HepG2 (cell line): ENCODE measurements around the gene PCDHGA9. TPM values are rescaled to one million over a fixed set of nuclear protein-coding genes. Genes with fewer than 3 reads are reported as not detected.

ENCODE experiments used
- ATAC-seq: fragments of 200-7000 bp; cut with Tn5 transposase; 3 replicates; pipeline ENCODE4 v1.9.1; 2020; ENCODE audit warnings: mild to moderate bottlenecking, moderate library complexity
- BruUV-seq: library from RNA; stranded (reverse); fragments of 400-500 nt; replicated peaks from 2 replicates; lab custom pipeline; 2021; lab: Mats Ljungman, UMichigan
- CTCF ChIA-PET: fragments of 300-600 bp; formaldehyde crosslinking; extraction: SDS; loops from one replicate; lab custom pipeline; 2021; ENCODE audit warnings: low total read pairs, inconsistent platforms, low intra/inter-chr PET ratio; lab: Yijun Ruan, JAX
- POLR2A ChIA-PET: fragments of 350-600 bp; sonication (Branson Sonifier 250); formaldehyde crosslinking; loops from one replicate; lab custom pipeline; 2020; ENCODE audit warnings: antibody characterized with exemption, inconsistent platforms; lab: Yijun Ruan, JAX
- DNase-seq: peaks from one replicate; pipeline ENCODE4 v3.0.0-alpha.2; 2015; ENCODE audit warnings: low spot score
- FAIRE-seq: peaks from 3 replicates; lab custom pipeline; 2011; peaks lifted over from hg19 to GRCh38; lab: Jason Lieb, UNC
- H2AFZ ChIP-seq: one replicate; pipeline ENCODE4 v1.6.1; 2011; ENCODE audit warnings: low read length, inconsistent platforms
- H3K27ac ChIP-seq: fragments of 300-600 bp; 3 replicates; pipeline ENCODE4 v1.8.0; 2011; ENCODE audit warnings: mixed run types, mild to moderate bottlenecking, mixed read lengths, low read length, inconsistent platforms; ENCODE audit not compliant: insufficient read depth; ENCODE audit errors: extremely low read length
- H3K27me3 ChIP-seq, 2 experiments: fragments of 200-600 bp in 1 of 2; 2 replicates in 1 of 2; 3 replicates in 1 of 2; pipeline versions ENCODE4 v1.6.0 to v1.8.0; 2011; ENCODE audit warnings: low read length in 2 of 2, mild to moderate bottlenecking in 2 of 2, moderate library complexity in 2 of 2, inconsistent platforms in 1 of 2; ENCODE audit not compliant: insufficient read depth in 2 of 2, control insufficient read depth in 1 of 2
- H3K36me3 ChIP-seq, 2 experiments: fragments of 200-600 bp in 1 of 2; replicated peaks in 1 of 2; 2 replicates in 1 of 2; 3 replicates in 1 of 2; pipeline versions ENCODE4 v1.5.1 to v1.8.0; 2011; ENCODE audit warnings: low read length in 2 of 2, inconsistent platforms in 1 of 2; ENCODE audit not compliant: insufficient read depth in 2 of 2, control insufficient read depth in 1 of 2
- H3K4me1 ChIP-seq: 2 replicates; pipeline ENCODE4 v1.5.1; 2012; ENCODE audit warnings: low read length, inconsistent platforms; ENCODE audit not compliant: insufficient read depth
- H3K4me2 ChIP-seq: 2 replicates; pipeline ENCODE4 v1.6.0; 2011; ENCODE audit warnings: low read depth, low read length, inconsistent platforms
- H3K4me3 ChIP-seq, 3 experiments: fragments of 200-600 bp in 1 of 3; sonication (generic), shearing (Covaris generic) in 1 of 3; replicated peaks in 1 of 3; 2 replicates each; pipeline ENCODE4 v1.5.1; 2011 to 2016; ENCODE audit warnings: low read length in 3 of 3, inconsistent platforms in 2 of 3, low read depth in 2 of 3, mild to moderate bottlenecking in 2 of 3, control low read depth in 1 of 3, mixed read lengths in 1 of 3; ENCODE audit not compliant: insufficient read depth in 1 of 3
- H3K79me2 ChIP-seq: one replicate; pipeline ENCODE4 v1.6.1; 2011; ENCODE audit warnings: low read length, inconsistent platforms; ENCODE audit not compliant: insufficient read depth
- H3K9ac ChIP-seq: 2 replicates; pipeline ENCODE4 v1.6.0; 2011; ENCODE audit warnings: mild to moderate bottlenecking, low read depth, low read length, inconsistent platforms; ENCODE audit not compliant: insufficient read depth
- H3K9me3 ChIP-seq: 2 replicates; pipeline ENCODE4 v1.5.1; 2012; ENCODE audit warnings: mild to moderate bottlenecking, low read length
- H4K20me1 ChIP-seq: 2 replicates; pipeline ENCODE4 v1.6.0; 2011; ENCODE audit warnings: inconsistent platforms, mild to moderate bottlenecking, low read length, moderate library complexity; ENCODE audit not compliant: insufficient read depth
- ATF7-NPFF ChIP-seq: sonication (generic); formaldehyde crosslinking; IDR thresholded peaks from 2 replicates; pipeline ENCODE4 v1.8.1; 2023; ENCODE audit warnings: mild to moderate bottlenecking, low read depth, missing genetic modification reagents, moderate library complexity
- ELF3 ChIP-seq: IDR thresholded peaks from 2 replicates; pipeline ENCODE4 v1.6.1; 2016; ENCODE audit warnings: missing genetic modification reagents, missing compliant biosample characterization
- GLI4 ChIP-seq: sonication (generic); formaldehyde crosslinking; IDR thresholded peaks from 2 replicates; pipeline ENCODE4 v1.5.1; 2020; ENCODE audit warnings: missing genetic modification reagents, mild to moderate bottlenecking, moderate library complexity, borderline replicate concordance
- HDAC6 ChIP-seq: fragments of 200-600 bp; sonication (generic); IDR thresholded peaks from 2 replicates; pipeline ENCODE4 v1.7.0; 2017; ENCODE audit warnings: mild to moderate bottlenecking, antibody characterized with exemption, low read length, low read depth
- MTF2 ChIP-seq: sonication (generic); formaldehyde crosslinking; IDR thresholded peaks from 2 replicates; pipeline ENCODE4 v1.5.0; 2020; ENCODE audit warnings: missing genetic modification reagents, borderline replicate concordance
- NFRKB ChIP-seq: fragments of 450-650 bp; IDR thresholded peaks from 2 replicates; pipeline ENCODE4 v1.6.1; 2017
- POLR2AphosphoS5 ChIP-seq: IDR thresholded peaks from 2 replicates; pipeline ENCODE4 v1.6.1; 2012; ENCODE audit warnings: low read depth, low read length
- RBAK ChIP-seq: sonication (generic); formaldehyde crosslinking; IDR thresholded peaks from 2 replicates; pipeline ENCODE4 v1.5.1; 2020; ENCODE audit warnings: mild to moderate bottlenecking, missing genetic modification reagents
- TAF1 ChIP-seq: sonication (generic); formaldehyde crosslinking; IDR thresholded peaks from 2 replicates; pipeline ENCODE4 v1.4.0; 2020; ENCODE audit warnings: missing genetic modification reagents
- ZNF205 ChIP-seq: IDR thresholded peaks from 2 replicates; pipeline ENCODE4 v1.6.1; 2018; ENCODE audit warnings: missing biosample characterization, missing genetic modification reagents
- ZNF292 ChIP-seq: sonication (generic); formaldehyde crosslinking; IDR thresholded peaks from 2 replicates; pipeline ENCODE4 v1.8.1; 2022; ENCODE audit warnings: mild to moderate bottlenecking, low read depth, missing genetic modification reagents, borderline replicate concordance
- ZNF33A ChIP-seq: sonication (generic); formaldehyde crosslinking; IDR thresholded peaks from 2 replicates; pipeline ENCODE4 v1.5.1; 2020; ENCODE audit warnings: missing genetic modification reagents, mild to moderate bottlenecking, moderate library complexity, borderline replicate concordance
- ZNF577 ChIP-seq: sonication (generic); formaldehyde crosslinking; IDR thresholded peaks from 2 replicates; pipeline ENCODE4 v1.4.0; 2020; ENCODE audit warnings: mild to moderate bottlenecking, low read depth, missing genetic modification reagents, borderline replicate concordance
- ZNF709 ChIP-seq: sonication (generic); formaldehyde crosslinking; IDR thresholded peaks from 2 replicates; pipeline ENCODE4 v1.5.0; 2020; ENCODE audit warnings: mild to moderate bottlenecking, missing genetic modification reagents
- WGBS: methylation state at CpG from one replicate; pipeline ENCODE4 v1.1.6; 2017; ENCODE audit warnings: low lambda C conversion rate; 5-methylcytosine and 5-hydroxymethylcytosine counted together
- in situ Hi-C: cut with HindIII; loops from 2 replicates; pipeline ENCODE4 v1.10.0; 2017; ENCODE audit warnings: low pct_unique_long_range_greater_than_20kb; ENCODE audit not compliant: extremely low pct_ligation_motif_present
- intact Hi-C: fragments of 100-400 bp; cut with micrococcal nuclease; formaldehyde crosslinking; loops from one replicate; pipeline ENCODE4 v1.10.0; 2022; ENCODE audit not compliant: unreplicated experiment
- polyA plus RNA-seq, 8 experiments: library from polyadenylated mRNA; depleted of rRNA in 3 of 8; stranded (reverse) in 7 of 8; unstranded in 1 of 8; fragments of >200 nt; fragmentation: Illumina TruSeq in 4 of 8; extraction: Trizol in 4 of 8; gene quantifications; 2 replicates each; pipeline versions ENCODE4 v1.2.1 to v1.2.3, GENCODE V29; 2011 to 2016; ENCODE audit warnings: low read depth in 4 of 8, missing spikeins in 1 of 8, mixed read lengths in 1 of 8; ENCODE audit not compliant: insufficient read depth in 1 of 8
- total RNA-seq, 5 experiments: library from RNA; depleted of rRNA; stranded (reverse); fragments of >200 nt; fragmentation: Illumina TruSeq; extraction: Trizol; gene quantifications; 2 replicates each; pipeline ENCODE4 v1.2.3, GENCODE V29; 2016; ENCODE audit warnings: low read depth in 1 of 5
- TF ChIP-seq, protein P1 (sequence below): sonication (generic); formaldehyde crosslinking; IDR thresholded peaks from 2 replicates; pipeline ENCODE4 v1.5.0; 2020; ENCODE audit warnings: mild to moderate bottlenecking, missing genetic modification reagents

PCDHGA9 gene
- total and polyA plus RNA-seq, 2 of the 13 experiments (the other 11 are each of a cell fraction or from before 2014, with no cell fraction given), result 0.09 to 0.38 TPM

GRCh38 chr5:141421489-141421855 lies 18.9 kb downstream of the PCDHGA9 start:
- no peak for DNase-seq
- ChIA-PET CTCF (interaction anchor here (1.4 kb wide), 1 partner anchor 103 kb away, joined by 8 read pairs; no protein-coding TSS in a partner anchor), POLR2A (no interaction called here)
- no peak overlapping the region for H2AFZ ChIP-seq
- in situ Hi-C loops (no loop called here), intact Hi-C loops (no loop called here)
- 60% methylated on average over 13 of the region's 13 CpGs for WGBS
- TF ChIP-seq ZNF33A (CRISPR knock-in tag) (no peak), TAF1 (no peak), GLI4 (no peak)
- no peak overlapping the region for H3K27ac ChIP-seq
- BruUV-seq, result no TSS peak
- H3K4me1 ChIP-seq, result no peaks in the 10 kb centered on the region
- no peaks in the 10 kb centered on the region for H4K20me1 ChIP-seq
- no peaks in the 10 kb centered on the region for H3K36me3 ChIP-seq
- H3K9me3 ChIP-seq, result peaks cover 30% of the 10 kb centered on the region
- no peaks in the 10 kb centered on the region for H3K79me2 ChIP-seq
- no peak for ATAC-seq
- H3K9ac ChIP-seq, result no peak overlapping the region
- no peak for FAIRE-seq
- no peak overlapping the region for H3K4me2 ChIP-seq
- no peak overlapping the region for H3K4me3 ChIP-seq
- H3K27me3 ChIP-seq, result no peaks in the 10 kb centered on the region

GRCh38 chr5:141422742-141423291 lies 20.2 kb downstream of the PCDHGA9 start:
- ATAC-seq (no peak), FAIRE-seq (no peak), DNase-seq (no peak)
- Histone ChIP-seq H3K9me3 (peaks cover 30% of the 10 kb centered on the region), H3K36me3 (no peaks in the 10 kb centered on the region), H3K4me3 (no peak overlapping the region), H3K4me1 (no peaks in the 10 kb centered on the region), H3K27ac (no peak overlapping the region), H3K9ac (no peak overlapping the region), H3K4me2 (no peak overlapping the region), H3K79me2 (no peaks in the 10 kb centered on the region), H4K20me1 (no peaks in the 10 kb centered on the region), H3K27me3 (no peaks in the 10 kb centered on the region), H2AFZ (no peak overlapping the region)
- ChIA-PET POLR2A (no interaction called here), CTCF (interaction anchor here (0.6 kb wide), 1 partner anchor 8 kb away, joined by 4 read pairs; the partner anchor contains the start of gene PCDHGA12)
- in situ Hi-C loops, result no loop called here
- WGBS, result 69% methylated on average over 18 of the region's 42 CpGs
- BruUV-seq, result no TSS peak
- intact Hi-C loops, result no loop called here
- TF ChIP-seq HDAC6 (no peak), ATF7-NPFF (CRISPR knock-in tag) (no peak), POLR2AphosphoS5 (no peak), ELF3 (CRISPR knock-in tag) (no peak), ZNF292 (CRISPR knock-in tag) (no peak), ZNF709 (CRISPR knock-in tag) (no peak), NFRKB (no peak), ZNF205 (CRISPR knock-in tag) (no peak), ZNF577 (CRISPR knock-in tag) (no peak), RBAK (CRISPR knock-in tag) (no peak), MTF2 (CRISPR knock-in tag) (no peak)
- TF ChIP-seq, protein P1, sequence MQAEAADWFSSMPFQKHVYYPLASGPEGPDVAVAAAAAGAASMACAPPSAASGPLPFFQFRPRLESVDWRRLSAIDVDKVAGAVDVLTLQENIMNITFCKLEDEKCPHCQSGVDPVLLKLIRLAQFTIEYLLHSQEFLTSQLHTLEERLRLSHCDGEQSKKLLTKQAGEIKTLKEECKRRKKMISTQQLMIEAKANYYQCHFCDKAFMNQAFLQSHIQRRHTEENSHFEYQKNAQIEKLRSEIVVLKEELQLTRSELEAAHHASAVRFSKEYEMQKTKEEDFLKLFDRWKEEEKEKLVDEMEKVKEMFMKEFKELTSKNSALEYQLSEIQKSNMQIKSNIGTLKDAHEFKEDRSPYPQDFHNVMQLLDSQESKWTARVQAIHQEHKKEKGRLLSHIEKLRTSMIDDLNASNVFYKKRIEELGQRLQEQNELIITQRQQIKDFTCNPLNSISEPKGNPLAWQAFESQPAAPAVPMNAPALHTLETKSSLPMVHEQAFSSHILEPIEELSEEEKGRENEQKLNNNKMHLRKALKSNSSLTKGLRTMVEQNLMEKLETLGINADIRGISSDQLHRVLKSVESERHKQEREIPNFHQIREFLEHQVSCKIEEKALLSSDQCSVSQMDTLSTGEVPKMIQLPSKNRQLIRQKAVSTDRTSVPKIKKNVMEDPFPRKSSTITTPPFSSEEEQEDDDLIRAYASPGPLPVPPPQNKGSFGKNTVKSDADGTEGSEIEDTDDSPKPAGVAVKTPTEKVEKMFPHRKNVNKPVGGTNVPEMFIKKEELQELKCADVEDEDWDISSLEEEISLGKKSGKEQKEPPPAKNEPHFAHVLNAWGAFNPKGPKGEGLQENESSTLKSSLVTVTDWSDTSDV (CRISPR knock-in tag), result no peak
